Tibial nerve (tissue), 4 donors: ENCODE data around the gene STN1. TPM values are rescaled to one million over a fixed set of nuclear protein-coding genes. Genes with fewer than 3 reads are reported as not detected.

ENCODE experiments used
- DNase-seq, 2 donors: peaks; one replicate each; pipeline ENCODE4 v3.0.0-alpha.2; 2019; ENCODE audit warnings: low spot score in 2 of 2
- H3K27ac ChIP-seq, 4 donors: fragments of 200-600 bp; sonication (generic) in 3 of 4; one replicate each; pipeline ENCODE4 v1.5.1; 2017 to 2019; ENCODE audit warnings: mild to moderate bottlenecking in 1 of 4
- H3K27me3 ChIP-seq, 2 donors: fragments of 200-600 bp; sonication (generic) in 1 of 2; one replicate each; pipeline versions ENCODE4 v1.5.1 to v1.6.0; 2017 to 2019
- H3K36me3 ChIP-seq, 3 donors: fragments of 200-600 bp; sonication (generic); one replicate each; pipeline ENCODE4 v1.5.1; 2018 to 2019
- H3K4me1 ChIP-seq, 4 donors: fragments of 200-600 bp; sonication (generic) in 3 of 4; one replicate each; pipeline ENCODE4 v1.5.1; 2017 to 2019
- H3K4me3 ChIP-seq, 4 donors: fragments of 200-600 bp; sonication (generic) in 3 of 4; one replicate each; pipeline ENCODE4 v1.5.1; 2017 to 2019; ENCODE audit warnings: mild to moderate bottlenecking in 1 of 4, moderate library complexity in 1 of 4
- H3K9me3 ChIP-seq, 4 donors: fragments of 200-600 bp; sonication (generic) in 3 of 4; one replicate each; pipeline ENCODE4 v1.5.1; 2017 to 2019
- EP300 ChIP-seq, 2 donors: sonication (generic); formaldehyde crosslinking; IDR thresholded peaks; one replicate each; pipeline ENCODE4 v1.6.1; 2017; ENCODE audit warnings: antibody characterized with exemption in 2 of 2, mild to moderate bottlenecking in 1 of 2
- POLR2A ChIP-seq, 2 donors: fragments of 450-650 bp; IDR thresholded peaks; one replicate each; pipeline ENCODE4 v1.6.1; 2017; ENCODE audit warnings: antibody characterized with exemption in 2 of 2, mild to moderate bottlenecking in 2 of 2, moderate library complexity in 2 of 2
- WGBS, 2 donors: methylation state at CpG; one replicate each; pipeline ENCODE4 v1.1.5; 2018; 5-methylcytosine and 5-hydroxymethylcytosine counted together
- total RNA-seq, 4 donors: library from RNA; depleted of rRNA; stranded (reverse); fragments of >200 nt; gene quantifications; one replicate each; pipeline ENCODE4 v1.1.0, GENCODE V29; 2016
- TF ChIP-seq, protein P1 (sequence below), 5 experiments: fragments of 200-600 bp in 3 of 5; fragments of 450-650 bp in 2 of 5; sonication (generic) in 3 of 5; IDR thresholded peaks; one replicate each; pipeline ENCODE4 v1.5.1; 2016 to 2019; ENCODE audit warnings: antibody characterized with exemption in 5 of 5, mild to moderate bottlenecking in 3 of 5, moderate library complexity in 2 of 5

The STN1 gene
- total RNA-seq, 4 donors from 2014 or later = 12.6 to 26.7 (median 22.1) TPM

DNA sequence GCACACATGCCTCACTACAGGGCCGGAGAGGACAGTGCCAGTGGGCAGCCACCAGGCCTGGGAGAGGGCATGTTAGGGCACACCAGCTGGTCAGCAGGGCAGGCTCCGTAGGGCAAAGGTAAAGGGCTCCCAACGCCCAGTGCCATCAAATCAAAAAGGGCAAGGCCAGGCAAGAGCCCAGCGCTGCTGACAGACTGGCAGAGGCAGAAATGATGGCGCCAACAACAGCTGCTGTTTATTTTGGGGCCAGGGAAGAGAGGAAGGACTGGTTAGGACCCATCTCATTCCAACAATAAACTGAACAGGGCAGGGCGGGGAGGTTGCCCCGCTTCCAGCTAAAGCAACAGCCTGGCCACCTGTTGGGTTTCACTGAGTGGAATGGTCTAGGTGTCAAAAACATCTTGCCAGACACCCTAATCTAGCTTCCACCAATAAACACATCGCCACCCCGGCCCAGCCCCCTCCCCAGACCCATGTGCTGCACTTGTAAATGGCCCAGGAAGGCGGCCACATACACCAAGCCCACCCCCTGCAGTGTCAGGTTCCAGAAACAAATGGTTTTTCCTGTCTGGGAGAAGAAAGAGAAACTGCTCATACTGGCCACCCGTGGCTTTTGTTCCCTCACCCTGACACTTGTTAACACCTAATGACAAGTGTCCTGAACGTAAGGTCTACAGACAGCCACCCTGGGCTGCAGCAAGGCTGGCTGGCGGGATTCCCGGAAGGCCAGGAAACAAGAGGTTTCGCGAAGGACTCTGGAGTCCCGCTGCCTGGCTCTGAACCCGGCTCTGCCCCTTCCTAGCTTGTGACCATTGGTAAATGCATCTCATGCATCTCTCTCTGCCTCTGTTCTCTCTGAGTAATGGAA is 77.9 kb downstream of the STN1 start:
- 62 to 70% methylated on average over 18 of the region's 18 CpGs for WGBS, 2 donors
- no peaks in the 10 kb centered on the region for H3K36me3 ChIP-seq
- H3K27ac ChIP-seq = peak overlapping the region in 3 of 4 donors; percentile 43 to 76 (median 64)
- TF ChIP-seq, protein P1, sequence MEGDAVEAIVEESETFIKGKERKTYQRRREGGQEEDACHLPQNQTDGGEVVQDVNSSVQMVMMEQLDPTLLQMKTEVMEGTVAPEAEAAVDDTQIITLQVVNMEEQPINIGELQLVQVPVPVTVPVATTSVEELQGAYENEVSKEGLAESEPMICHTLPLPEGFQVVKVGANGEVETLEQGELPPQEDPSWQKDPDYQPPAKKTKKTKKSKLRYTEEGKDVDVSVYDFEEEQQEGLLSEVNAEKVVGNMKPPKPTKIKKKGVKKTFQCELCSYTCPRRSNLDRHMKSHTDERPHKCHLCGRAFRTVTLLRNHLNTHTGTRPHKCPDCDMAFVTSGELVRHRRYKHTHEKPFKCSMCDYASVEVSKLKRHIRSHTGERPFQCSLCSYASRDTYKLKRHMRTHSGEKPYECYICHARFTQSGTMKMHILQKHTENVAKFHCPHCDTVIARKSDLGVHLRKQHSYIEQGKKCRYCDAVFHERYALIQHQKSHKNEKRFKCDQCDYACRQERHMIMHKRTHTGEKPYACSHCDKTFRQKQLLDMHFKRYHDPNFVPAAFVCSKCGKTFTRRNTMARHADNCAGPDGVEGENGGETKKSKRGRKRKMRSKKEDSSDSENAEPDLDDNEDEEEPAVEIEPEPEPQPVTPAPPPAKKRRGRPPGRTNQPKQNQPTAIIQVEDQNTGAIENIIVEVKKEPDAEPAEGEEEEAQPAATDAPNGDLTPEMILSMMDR (IDR thresholded peaks at IDR 0.05) = no peak
- no peak for TF ChIP-seq EP300 (IDR thresholded peaks at IDR 0.05)
- TF ChIP-seq POLR2A (IDR thresholded peaks at IDR 0.05) = no peak
- H3K4me3 ChIP-seq = no peak overlapping the region
- no peaks in the 10 kb centered on the region for H3K27me3 ChIP-seq
- peaks cover 5 to 80% (median 52%) of the 10 kb centered on the region in 4 donors for H3K4me1 ChIP-seq
- no peaks in the 10 kb centered on the region for H3K9me3 ChIP-seq
- DNase-seq = no peak

DNA sequence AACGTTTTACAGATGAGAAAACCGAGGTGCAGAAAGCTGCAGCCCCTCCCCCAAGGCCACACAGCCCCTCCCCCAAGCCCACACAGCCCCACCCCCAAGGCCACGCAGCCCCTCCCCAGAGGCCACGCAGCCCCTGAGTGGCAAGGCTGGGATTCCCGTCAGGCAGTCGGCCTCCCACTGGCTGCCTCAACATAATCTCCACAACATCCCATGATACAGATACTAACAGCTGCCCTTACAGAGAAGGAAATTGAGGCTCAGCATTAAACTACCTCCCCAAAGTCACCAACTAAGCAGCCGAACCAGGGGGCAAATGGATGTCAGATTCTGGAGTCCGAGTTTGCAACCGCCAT is 78.5 kb downstream of the STN1 start:
- Histone ChIP-seq H3K4me3 (no peak overlapping the region), H3K27me3 (no peaks in the 10 kb centered on the region), H3K4me1 (peaks cover 5 to 81% (median 55%) of the 10 kb centered on the region in 4 donors), H3K36me3 (no peaks in the 10 kb centered on the region), H3K9me3 (no peaks in the 10 kb centered on the region), H3K27ac (peak overlapping the region in 3 of 4 donors; percentile 43 to 76 (median 64))
- 55 to 68% methylated on average over 7 to 9 of the region's 9 CpGs for WGBS, 2 donors
- TF ChIP-seq EP300 (IDR thresholded peaks at IDR 0.05) (no peak), POLR2A (IDR thresholded peaks at IDR 0.05) (no peak)
- TF ChIP-seq, protein P1 (IDR thresholded peaks at IDR 0.05) = no peak
- DNase-seq = no peak

DNA sequence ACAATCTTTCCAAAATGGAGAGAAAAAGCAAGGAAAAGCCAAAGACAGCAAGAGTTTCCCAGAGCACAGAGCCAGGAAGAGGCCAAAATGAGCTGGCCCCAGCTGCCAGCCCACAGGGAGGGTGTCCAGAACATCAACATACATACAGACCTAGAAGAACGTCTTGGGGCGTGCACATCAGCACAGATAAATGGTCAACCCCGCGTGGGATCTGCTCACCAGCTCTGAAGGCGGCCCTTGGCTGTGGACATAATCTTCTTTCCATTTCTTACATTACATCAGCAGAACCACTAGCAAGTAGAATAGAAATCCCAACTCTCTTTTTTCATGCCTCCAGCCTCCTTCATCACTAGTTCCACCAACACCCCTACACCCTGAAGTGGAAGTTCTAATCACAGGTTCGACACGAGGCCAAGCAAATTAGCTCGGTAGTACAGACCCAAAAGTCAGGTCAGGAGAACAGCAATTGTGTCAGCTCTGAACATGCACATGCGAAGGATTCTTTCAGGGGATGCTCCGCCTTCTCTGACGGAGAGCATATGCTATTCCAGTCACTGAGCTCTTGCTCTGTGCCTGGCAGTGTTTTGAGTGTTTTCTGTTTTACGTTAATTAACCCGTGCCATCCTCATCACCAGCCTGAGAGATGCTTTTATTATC is 79.0 kb downstream of the STN1 start:
- no peak for DNase-seq
- Histone ChIP-seq H3K27me3 (no peaks in the 10 kb centered on the region), H3K4me3 (no peak overlapping the region), H3K4me1 (peaks cover 5 to 81% (median 55%) of the 10 kb centered on the region in 4 donors), H3K27ac (peak overlapping the region in 3 of 4 donors; percentile 12 to 76 (median 64)), H3K9me3 (no peaks in the 10 kb centered on the region), H3K36me3 (no peaks in the 10 kb centered on the region)
- TF ChIP-seq EP300 (IDR thresholded peaks at IDR 0.05) (no peak), POLR2A (IDR thresholded peaks at IDR 0.05) (no peak)
- TF ChIP-seq, protein P1 (IDR thresholded peaks at IDR 0.05) = no peak
- 55% methylated on average over 13 of the region's 13 CpGs for WGBS, 2 donors

DNA sequence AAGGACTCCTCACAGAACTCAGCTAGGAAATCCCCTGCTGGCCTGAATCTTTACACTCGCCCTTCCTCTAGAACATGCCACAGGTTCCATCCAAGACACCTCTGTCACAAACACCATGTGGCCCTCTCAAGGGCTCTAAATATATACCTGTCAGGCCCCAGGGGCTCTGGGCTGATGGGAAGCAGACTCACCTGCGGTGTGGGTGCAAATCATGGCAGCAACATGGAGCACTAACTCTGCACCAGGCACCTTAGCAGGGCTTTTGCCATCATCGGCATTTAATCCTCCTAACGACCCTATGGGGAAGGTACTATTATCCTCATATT is 80.0 kb downstream of the STN1 start:
- DNase-seq = no peak
- Histone ChIP-seq H3K4me1 (peaks cover 5 to 78% (median 51%) of the 10 kb centered on the region in 4 donors), H3K27me3 (no peaks in the 10 kb centered on the region), H3K9me3 (no peaks in the 10 kb centered on the region), H3K36me3 (no peaks in the 10 kb centered on the region), H3K4me3 (no peak overlapping the region), H3K27ac (peak overlapping the region in 3 of 4 donors; percentile 12 to 80 (median 76))
- TF ChIP-seq, protein P1 (IDR thresholded peaks at IDR 0.05) = no peak
- TF ChIP-seq POLR2A (IDR thresholded peaks at IDR 0.05) = no peak
- TF ChIP-seq EP300 (IDR thresholded peaks at IDR 0.05) = no peak
- WGBS, 2 donors = 82 to 87% methylated on average over 3 to 4 of the region's 4 CpGs
